GM19035 (cell line): ENCODE measurements around the gene ELMO1.
"Not testable (repeated sequence)": the region's sequence is repeated elsewhere in the genome, so short reads cannot be mapped to it uniquely, and the experiment has no call there.

ENCODE experiments used
- ATAC-seq: cut with Tn5 transposase; IDR thresholded peaks from one replicate; pipeline ENCODE4 v1.9.1; 2021; ENCODE audit not compliant: unreplicated experiment

The ELMO1 gene

DNA sequence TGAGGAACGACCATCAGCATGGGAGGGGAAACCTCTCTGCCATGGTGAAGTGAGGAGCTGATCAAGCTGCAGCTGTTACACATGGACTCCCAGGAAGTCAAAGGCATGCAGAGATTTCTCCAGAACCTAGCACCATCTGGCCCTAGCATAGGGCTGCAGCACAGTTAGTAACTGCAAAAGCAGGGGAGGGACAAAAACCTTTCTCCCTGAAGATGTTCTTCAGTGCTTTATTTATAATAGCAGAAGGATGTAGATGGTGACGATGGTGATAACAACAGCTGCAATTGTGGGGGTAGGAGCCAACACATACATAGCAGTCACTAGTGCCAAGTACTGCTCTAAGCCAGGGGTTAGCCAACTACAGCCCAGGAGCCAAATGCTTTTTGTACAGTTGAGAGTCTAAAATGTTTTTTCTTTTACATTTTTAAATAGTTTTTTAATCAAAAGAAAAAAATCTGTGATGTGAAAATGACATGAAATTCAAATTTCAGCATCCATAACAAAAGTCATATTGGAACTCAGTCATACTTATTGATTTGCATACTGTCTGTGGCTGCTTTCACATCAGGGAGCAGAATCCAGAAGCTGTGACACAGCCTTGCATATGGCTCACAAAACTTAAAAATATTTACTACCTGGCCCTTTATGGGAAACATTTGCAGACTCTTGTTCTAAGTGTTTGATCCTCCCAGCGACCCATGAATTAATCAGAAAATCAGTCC, 299.5 kb downstream of the ELMO1 start:
- ATAC-seq: no peak

DNA sequence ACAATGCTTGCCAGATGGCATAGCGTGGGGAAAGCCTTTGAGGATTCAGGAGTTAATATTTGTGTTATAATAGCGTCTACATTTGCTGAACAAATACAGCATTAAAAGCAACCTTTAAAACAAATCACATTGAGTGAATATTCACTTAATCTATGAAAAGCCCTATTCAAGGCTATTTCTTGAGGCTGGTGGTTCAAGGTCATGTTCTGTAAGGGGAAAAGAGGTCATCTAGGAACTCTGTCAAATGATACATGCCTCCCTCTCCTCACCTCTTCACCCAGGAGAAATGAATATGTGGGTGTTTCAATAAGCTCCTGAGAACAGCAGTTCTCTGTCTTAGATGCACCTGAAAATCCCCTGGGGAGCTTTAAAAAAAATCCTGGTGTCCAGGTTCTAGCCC, 303.0 kb downstream of the ELMO1 start:
- ATAC-seq: no peak

DNA sequence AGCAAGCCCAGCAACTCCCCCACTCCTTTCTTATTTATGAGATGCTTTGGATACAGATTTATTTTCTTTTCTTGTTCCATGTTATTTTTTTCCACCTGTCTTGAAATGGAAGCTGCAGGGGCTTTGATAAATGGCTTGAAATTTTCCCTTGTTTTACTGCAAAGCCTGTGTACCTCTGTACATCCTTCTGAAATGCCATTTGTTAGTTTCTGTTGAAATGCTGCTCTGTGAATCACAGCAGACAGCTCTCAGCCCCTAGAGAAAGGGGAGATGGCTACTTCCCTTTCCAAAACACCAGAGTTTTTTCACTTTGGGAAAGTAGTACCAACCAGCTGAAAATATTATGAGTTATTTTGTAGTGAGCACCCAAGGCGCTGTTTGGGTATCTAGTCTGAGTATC, 304.2 kb downstream of the ELMO1 start:
- ATAC-seq: no peak

DNA sequence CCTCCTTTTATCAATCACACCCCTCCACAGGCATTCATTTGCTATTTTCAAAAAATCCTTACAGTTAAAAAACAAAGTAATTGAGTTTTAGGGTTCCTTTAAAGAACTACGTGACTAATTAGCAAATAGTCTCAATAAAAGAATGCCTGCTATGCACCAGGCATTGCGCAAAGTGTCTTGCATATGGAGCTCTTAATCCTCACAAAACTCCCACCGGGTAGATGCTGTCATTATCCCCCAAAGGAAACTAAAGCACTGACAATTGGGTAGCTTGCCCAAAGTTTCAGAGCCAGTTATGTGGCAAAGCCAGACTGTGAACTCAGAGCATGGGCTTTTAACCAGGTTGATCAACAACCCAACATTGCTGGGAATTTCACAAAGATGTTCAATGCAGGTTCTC, 305.7 kb downstream of the ELMO1 start:
- no peak for ATAC-seq

DNA sequence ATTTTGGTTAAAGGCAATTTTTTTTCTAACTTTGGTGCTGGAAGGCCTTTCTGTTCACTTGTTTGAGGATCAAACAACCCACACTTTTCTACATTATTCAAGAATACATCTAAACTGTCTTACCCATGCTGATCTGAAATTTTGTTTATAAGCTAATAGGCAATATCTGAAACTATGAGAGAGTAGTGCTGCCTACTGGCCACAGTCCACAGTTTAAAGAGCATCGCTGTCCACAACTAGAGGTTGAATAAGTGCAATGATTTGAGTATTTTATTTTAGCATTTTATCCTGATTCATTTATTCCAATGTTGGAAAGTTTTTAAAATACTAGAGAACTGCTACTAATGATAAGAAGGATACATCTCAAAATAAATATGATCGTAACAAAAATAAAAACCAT, 306.9 kb downstream of the ELMO1 start:
- no peak for ATAC-seq

DNA sequence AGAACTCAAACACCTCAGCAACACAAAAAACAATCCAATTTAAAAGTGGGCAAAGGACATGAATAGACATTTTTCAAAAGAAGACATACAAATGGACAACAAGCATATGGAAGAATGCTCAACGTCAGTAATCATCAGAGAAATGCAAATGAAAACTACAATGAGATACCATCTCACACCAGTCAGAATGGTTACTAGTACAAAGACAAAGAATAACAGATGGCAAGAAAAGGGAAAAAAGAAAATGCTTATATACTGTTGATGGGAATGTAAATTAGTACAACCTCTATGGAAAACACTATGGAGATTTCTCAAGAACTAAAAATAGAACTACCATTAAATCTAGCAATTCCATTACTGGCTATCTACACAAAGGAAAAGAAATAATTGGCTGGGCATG, 314.8 kb downstream of the ELMO1 start:
- not testable (repeated sequence) for ATAC-seq

DNA sequence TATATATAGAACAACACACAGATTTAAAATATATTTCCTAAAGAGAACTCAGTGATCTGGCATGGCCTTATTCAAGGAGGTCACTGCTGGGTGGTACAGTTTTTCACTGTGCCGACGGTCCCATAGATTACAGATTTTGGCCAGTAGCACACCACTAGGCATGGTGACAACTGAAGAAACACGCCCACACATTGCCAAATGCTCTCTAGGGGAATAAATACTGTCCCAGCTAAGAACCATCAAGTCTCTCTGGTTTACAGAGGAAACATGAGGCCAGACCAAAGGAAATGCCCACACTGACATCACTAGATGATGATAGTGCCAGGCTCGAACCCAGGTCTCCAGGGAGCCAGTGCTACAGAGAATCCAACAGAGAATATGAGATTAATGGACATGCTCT, 316.8 kb downstream of the ELMO1 start:
- ATAC-seq: no peak

DNA sequence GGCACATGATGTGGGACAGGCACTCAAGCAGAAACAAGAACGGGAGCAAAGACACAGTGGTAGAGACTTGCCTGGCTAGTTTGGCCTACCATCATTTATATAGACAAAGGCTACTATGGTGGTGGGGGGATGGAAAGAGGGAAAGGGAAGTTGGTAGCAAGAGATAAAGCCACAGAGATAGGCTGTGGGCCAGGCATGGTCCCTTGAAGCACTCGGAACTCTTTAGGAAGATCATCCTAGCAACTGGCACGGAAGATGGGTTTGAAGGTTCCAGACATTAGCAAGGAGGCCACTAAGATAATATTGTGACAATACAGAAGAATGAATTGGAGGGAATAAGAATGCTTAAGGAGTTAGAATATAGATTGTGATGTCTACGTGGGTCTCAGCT, 319.6 kb downstream of the ELMO1 start:
- ATAC-seq: no peak

DNA sequence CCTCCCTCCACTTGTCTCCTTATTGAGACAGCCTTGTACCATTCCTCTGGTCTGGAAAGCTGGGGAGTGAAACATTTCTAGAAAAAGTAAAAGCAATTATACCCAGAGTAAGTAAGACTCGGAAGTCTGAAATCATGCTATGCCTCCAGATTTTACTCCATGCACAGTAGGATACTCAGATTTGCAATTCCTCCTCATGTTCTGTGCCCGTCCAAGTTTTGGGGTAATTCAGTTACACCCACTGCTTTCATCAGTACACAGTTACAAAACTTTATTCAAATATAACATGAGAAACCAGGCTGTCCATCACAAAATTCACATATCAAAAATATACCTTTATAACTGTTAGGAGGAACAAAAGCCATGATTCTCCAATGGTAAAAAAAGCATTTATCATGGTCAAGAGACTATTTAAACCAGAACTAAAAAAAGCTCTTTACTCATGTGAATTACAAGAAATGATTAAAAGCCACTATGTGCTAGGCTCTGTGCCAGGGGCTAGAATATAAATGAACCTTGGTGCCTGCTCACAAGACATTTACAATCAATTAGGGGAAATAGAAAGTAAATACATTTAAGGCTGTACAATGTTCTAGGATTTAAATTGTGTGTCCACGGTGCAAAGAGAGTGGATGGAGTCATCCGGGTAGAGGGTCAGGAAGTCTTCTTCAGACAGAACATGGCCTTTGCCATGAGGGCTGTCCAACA, 320.2 kb downstream of the ELMO1 start:
- no peak for ATAC-seq

DNA sequence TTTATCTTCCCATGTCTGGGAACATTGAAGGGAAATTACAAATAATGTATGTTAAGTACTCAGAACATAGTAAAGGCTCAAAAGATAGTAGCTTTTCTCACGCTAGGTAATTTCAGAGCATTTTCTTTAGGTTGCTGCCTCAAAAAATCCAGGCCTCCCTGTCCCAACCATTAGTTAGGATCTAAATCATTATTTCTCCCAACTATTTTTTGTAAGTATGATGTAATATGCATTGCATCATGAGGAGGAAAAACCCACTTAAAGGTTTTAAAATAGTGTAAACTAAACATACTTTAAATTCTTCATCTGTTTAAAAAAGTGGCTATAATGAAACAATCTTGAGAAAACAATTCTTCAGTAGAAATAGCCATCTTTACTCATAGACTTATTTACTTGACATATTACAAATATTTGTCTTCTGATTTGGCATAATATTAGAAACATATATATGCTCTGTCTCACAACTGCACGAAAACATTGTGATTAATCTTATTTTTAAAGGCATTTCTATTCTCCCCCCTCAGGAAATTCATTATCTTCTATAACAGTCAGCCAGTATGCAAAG, 329.3 kb downstream of the ELMO1 start:
- ATAC-seq: no peak

DNA sequence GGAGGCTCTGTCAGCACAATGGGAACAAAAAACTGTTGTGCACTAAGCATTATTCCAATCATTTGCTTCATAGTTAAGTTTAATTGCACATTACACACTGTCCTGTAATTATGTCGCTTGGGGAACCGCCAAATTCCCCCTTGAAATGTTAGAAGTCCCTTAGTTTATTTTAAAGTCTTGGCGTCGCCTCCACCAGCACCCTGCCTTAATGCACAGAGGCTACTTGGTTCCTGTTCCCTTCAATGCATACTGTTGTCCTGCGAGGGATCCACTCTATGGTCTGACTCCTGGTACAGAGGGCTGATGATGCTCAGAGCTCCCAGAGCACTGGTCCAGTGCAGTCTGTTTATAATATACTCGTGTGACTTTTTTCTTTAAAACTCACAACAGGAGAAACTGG, 330.7 kb downstream of the ELMO1 start:
- no peak for ATAC-seq

DNA sequence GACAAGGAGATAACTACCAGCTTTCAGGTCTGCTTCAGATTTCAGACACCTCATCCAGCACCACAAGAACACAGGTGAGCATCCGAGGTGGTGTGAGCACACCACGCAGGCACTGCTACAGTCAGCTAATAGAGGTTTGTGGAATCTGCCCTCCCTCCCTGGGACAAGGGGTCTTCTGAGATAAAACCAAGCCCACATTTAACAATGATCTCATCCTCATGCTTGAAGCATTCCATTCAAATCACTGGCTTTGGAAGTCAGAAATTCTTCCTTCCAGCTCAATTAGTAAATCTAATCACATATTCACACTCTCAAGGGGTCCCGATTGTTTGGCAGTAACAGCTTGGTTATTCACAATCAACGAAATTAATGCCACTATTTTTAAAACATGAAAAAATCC, 331.4 kb downstream of the ELMO1 start:
- ATAC-seq: no peak

DNA sequence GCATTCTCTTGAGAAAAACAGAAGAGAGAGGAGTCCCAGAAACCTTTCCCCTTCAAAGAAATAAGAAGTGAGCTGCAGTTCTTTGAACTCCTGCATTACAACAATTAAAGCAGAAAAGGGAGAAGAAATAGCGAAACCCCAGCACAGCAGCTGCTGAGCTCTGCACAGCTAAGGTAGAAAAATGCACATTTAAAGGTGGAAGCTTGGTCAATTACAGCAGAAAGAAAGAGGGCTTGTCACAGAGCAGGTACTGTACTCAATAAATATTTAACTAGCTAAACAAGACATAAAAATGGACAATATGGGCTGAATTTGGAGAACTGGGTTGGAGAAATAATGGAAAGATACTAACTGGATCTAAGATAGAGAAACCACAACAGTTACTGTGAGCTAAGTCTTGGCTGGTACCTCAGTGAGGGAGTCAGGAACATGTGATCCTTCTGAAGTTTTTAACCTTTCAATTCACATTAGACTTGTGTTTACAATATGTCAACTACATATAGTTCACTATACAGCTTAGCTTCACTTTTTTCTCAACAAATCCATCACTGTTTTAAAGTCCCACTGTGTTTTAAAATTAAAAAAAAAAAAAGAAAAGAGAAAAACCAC, 332.5 kb downstream of the ELMO1 start:
- no peak for ATAC-seq

DNA sequence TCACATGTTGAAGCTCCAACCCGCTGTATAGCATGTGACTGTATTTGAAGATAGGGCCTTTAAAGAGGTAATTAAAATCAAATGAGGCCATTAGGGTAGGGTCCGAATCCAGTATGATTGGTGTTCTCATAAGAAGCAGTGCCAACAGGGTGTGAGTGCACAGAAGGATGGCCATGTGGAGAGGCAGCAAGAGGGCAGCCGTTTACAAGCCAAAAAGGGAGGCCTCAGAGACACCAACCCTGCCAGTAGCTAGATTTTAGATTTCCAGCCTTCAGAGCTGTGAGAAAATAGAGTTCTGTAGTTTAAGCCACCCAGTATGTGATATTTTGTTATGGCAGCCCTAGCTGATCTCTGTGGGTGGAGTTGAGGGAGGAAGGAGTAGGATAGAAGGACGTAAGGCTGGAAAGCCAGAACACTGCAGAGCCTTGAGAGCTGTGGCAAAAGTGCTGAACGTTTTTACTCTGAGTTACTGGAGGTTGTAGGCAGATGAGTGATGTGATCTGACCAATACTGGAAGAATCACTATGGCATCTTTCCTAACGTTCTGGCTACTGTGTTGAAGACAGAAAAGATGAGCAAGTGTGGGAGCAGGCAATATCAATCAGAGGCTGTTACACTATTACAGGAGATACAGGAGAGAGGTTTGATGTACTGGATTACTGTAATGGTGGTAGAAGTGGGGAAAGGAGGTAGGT, 334.9 kb downstream of the ELMO1 start:
- no peak for ATAC-seq

DNA sequence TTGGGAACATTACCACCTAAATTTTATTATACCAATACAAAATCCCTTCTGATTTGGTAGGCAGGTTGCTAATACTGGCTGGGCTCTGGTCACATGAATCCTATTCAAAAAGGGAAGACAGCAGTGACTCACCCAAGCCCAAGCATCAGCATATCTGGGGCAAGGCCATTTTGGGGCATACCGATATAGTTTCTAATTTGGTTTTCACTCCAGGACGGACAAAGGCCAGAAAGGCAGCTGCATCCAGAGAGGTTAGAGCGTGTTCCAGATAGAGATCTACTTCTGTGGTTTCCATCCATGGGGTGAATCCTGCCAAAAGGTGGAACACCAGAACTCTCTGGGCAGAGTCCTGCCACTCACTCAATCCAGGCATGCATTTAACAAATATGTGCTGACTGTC, 335.8 kb downstream of the ELMO1 start:
- ATAC-seq: no peak

DNA sequence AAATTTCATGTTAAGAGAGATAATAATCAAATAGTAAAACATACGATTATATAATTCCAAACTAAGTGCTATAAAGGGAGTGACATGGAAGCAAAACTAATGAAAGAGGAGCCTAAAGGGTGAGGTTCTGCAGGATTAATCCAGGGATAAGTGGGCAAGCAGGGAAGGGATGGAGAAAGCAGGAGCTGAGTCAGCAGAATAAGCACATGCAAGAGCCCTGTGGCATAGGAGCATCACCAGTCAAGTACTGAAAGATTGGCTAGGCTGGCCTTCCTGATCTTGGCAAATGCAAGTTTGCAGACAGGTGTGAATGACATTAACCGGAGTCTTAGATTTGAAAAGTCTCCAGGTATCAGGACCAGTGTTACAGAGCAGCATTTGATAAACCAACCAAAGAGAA, 336.4 kb downstream of the ELMO1 start:
- no peak for ATAC-seq

DNA sequence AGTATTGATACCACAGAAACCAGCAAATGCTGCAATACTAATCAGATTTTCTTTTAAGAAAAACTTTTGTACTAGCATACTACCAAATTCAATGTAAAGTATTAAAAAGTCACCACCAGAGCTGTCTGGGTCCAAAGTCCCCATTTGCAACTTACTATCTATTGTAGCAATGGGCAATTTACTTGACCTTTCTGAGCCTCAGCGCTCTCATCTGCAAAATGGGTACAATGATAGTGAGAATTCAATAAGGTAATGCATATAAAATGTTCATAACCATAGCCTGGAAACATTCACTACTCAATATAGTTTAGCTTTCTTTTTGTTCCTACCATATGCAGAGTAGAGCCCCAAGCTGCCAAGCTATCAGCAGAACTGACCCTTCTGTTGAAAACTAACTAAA, 337.2 kb downstream of the ELMO1 start:
- no peak for ATAC-seq

DNA sequence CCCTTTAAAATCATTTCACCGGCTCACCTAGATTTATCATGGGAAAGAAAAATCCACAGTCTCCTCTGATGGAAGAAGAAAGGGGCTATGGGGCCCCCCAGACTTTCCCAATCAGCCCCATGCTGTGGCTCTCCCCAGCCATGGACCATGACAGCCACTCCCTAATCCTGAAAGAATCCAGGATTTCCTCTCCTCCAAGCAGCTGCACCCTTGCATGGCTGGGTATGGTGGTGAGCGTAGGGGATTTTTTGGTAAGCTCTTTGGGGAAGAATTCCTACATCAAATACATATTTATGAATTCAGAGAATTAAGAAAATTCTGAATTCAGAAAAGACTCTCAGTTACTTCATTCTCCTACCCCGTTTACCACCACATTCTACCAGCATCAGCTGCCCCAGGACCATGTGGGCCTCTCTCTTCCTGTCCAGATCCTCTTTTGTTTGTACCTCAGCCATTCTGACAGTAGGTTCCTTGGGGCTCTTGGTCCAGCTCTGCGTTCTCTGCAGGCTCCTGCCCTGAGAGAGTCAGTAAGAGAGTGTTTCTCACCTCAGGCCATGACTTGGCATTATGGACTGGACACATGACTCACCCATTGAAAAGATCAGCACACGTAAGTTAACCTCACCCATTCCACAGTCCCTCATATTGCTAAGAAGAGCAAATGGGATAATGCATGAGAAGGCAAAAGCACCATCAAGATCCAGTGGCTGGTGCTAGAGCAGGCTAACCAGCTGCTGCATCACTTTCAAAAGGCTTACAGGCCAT, 337.8 kb downstream of the ELMO1 start:
- ATAC-seq: no peak

DNA sequence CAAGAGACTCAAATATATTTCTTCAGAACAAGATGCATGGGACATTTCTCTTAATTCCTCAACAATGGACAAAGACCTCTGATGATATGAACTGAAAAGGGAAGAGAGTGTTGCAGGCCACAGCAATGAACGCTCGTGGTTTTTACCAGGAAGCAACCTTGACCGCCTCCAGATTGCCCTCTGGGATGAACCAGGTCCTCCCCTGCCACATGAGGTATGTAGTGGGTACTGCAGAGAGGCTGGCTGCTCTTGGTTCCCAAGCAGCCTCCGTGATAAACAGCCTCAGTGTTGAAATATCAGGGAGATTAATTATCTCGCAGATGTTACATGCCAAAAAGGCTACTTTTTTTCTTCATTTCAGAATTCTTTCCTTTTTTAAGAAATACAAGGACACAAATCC, 338.8 kb downstream of the ELMO1 start:
- ATAC-seq: no peak

DNA sequence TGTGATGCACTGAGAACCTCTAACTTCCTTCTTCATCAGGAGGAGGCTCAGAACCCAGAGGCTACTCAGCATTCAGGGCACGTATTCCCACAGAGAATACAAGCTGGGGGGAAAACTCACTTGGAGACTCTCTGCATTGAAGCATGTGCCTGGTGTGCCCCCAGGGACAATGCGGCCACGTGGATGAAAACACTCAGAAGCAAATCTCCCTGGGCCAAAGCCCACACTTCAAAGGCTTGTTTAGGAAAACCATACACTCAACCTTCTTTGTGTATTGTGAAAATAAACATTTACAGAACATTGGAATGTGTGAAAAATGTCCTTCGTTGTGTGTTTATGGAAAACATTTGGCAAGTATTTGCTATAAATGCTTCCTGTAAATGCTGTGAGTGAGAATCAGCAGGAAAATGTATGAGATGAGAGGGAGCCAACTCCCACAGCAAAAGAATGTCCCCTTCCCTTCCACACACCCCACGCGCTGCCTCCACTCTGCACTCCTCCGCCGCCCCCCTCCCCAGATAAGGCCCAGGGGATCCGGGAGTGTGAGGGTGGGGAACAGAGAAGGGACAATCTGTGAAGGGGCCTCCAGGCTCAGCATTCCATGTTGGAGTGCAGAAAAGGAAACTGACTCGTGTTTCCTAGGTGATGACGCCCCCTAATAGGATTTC, 339.5 kb downstream of the ELMO1 start:
- ATAC-seq: no peak
